Thyroid gland (tissue), 4 donors: ENCODE measurements around the gene ZBED1. TPM values are rescaled to one million over a fixed set of nuclear protein-coding genes. Genes with fewer than 3 reads are reported as not detected.
"Not testable (repeated sequence)": the region's sequence is repeated elsewhere in the genome, so short reads cannot be mapped to it uniquely, and the experiment has no call there.

ENCODE experiments used
- DNase-seq, 2 donors: peaks; one replicate each; pipeline ENCODE4 v3.0.0-alpha.2; 2019
- H3K27ac ChIP-seq, 3 donors: fragments of 200-600 bp; sonication (generic); 1 replicate in 2 of 3; 2 replicates in 1 of 3; pipeline ENCODE4 v1.5.1; 2016 to 2019; ENCODE audit warnings: mild to moderate bottlenecking in 1 of 3, moderate library complexity in 1 of 3
- H3K27me3 ChIP-seq: fragments of 200-600 bp; sonication (generic); one replicate; pipeline ENCODE4 v1.5.1; 2019
- H3K36me3 ChIP-seq, 2 donors: fragments of 200-600 bp; sonication (generic); one replicate each; pipeline ENCODE4 v1.5.1; 2016 to 2019
- H3K4me1 ChIP-seq, 2 donors: fragments of 200-600 bp; sonication (generic); one replicate each; pipeline ENCODE4 v1.5.1; 2017 to 2019
- H3K4me3 ChIP-seq, 3 donors: fragments of 200-600 bp; sonication (generic); replicated peaks in 1 of 3; 1 replicate in 2 of 3; 2 replicates in 1 of 3; pipeline ENCODE4 v1.5.1; 2016; ENCODE audit warnings: mild to moderate bottlenecking in 1 of 3
- H3K9me3 ChIP-seq: fragments of 200-600 bp; sonication (generic); one replicate; pipeline ENCODE4 v1.5.1; 2017
- POLR2A ChIP-seq, 2 donors: fragments of 450-650 bp; IDR thresholded peaks; one replicate each; pipeline ENCODE4 v1.6.1; 2017; ENCODE audit warnings: antibody characterized with exemption in 2 of 2, mild to moderate bottlenecking in 2 of 2, moderate library complexity in 1 of 2
- WGBS, 2 donors: methylation state at CpG; one replicate each; pipeline ENCODE4 v1.1.5; 2017; 5-methylcytosine and 5-hydroxymethylcytosine counted together
- intact Hi-C: fragments of 100-400 bp; cut with DNase I; formaldehyde crosslinking; loops from one replicate; pipeline ENCODE4 v1.15.1; 2023
- total RNA-seq, 4 donors: library from RNA; depleted of rRNA; stranded (reverse); fragments of >200 nt; gene quantifications; one replicate each; pipeline ENCODE4 v1.2.3, GENCODE V29; 2016
- TF ChIP-seq, protein P1 (sequence below), 6 experiments: fragments of 200-600 bp in 3 of 6; fragments of 450-650 bp in 3 of 6; sonication (generic) in 3 of 6; IDR thresholded peaks; one replicate each; pipeline ENCODE4 v1.5.1; 2016 to 2019; ENCODE audit warnings: antibody characterized with exemption in 6 of 6, mild to moderate bottlenecking in 2 of 6, inconsistent platforms in 1 of 6, moderate library complexity in 1 of 6

Gene ZBED1
- total RNA-seq, 4 donors from 2014 or later = 32.4 to 48.6 (median 45.2) TPM

DNA sequence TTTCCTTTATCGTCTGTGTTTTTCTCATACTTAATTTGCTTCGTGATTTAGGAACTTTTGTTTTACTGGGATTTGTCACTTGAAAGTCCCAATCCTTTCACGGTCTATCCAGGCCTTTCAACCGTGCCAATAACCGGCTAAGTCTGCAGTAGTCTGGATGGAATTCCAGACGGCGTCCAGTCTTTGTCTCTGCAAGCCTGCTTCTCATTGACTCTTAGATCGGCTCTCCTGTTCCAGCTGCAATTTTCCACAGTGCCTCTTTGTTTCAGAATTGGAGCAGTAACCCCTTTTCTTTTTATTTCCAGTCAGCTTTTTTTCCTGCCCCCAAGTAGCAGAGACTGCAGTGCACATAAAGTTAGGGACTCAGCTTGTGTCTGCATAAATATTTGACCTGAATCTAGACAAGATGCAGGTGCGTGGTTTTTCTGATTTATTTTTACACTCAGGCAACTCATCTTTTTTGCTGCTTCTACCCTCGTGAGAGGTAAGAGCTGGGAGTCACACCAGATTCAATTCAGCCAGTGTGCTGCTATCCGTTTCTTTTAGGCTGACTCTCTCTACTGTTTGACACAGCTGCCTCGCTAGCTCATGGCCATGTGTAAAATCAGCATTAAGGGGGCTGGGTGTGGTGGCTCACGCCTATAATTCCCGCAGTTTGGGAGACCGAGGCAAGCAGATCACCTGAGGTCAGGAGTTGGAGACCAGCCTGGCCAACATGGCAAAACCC lies 37.4 kb upstream of the ZBED1 start:
- no peaks in the 10 kb centered on the region for H3K9me3 ChIP-seq

DNA sequence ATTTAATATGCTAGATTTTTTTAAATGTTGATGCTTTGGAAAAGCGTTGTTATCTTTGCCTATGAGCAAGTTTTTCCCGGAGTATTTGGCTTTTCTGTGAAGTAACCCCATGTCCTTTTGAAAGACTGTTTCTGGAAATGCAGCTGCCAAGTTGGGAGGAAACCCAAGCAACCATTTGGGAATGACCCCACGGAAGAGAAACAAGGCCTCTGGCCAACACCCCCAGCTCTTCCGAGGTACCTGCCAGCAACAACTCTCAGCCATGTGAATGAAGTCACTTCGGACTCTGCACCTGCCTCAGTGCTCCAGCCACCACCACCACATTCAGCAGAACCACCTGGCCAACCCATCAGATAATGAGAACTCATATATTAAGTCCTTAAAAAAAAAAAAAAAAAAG lies 36.2 kb upstream of the ZBED1 start:
- H3K9me3 ChIP-seq = no peaks in the 10 kb centered on the region
- no peaks in the 10 kb centered on the region for H3K36me3 ChIP-seq
- DNase-seq = no peak
- H3K4me3 ChIP-seq = no peak overlapping the region
- no peaks in the 10 kb centered on the region for H3K4me1 ChIP-seq
- 60 to 81% methylated on average over 5 of the region's 5 CpGs for WGBS, 2 donors
- H3K27me3 ChIP-seq = no peaks in the 10 kb centered on the region
- TF ChIP-seq, protein P1, sequence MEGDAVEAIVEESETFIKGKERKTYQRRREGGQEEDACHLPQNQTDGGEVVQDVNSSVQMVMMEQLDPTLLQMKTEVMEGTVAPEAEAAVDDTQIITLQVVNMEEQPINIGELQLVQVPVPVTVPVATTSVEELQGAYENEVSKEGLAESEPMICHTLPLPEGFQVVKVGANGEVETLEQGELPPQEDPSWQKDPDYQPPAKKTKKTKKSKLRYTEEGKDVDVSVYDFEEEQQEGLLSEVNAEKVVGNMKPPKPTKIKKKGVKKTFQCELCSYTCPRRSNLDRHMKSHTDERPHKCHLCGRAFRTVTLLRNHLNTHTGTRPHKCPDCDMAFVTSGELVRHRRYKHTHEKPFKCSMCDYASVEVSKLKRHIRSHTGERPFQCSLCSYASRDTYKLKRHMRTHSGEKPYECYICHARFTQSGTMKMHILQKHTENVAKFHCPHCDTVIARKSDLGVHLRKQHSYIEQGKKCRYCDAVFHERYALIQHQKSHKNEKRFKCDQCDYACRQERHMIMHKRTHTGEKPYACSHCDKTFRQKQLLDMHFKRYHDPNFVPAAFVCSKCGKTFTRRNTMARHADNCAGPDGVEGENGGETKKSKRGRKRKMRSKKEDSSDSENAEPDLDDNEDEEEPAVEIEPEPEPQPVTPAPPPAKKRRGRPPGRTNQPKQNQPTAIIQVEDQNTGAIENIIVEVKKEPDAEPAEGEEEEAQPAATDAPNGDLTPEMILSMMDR (IDR thresholded peaks at IDR 0.05) = no peak
- no peak for TF ChIP-seq POLR2A (IDR thresholded peaks at IDR 0.05)
- intact Hi-C loops = no loop called here
- no peak overlapping the region for H3K27ac ChIP-seq

More for the DNA sequence above, 37.4 kb upstream of the ZBED1 start:
- Histone ChIP-seq H3K4me3 (no peak overlapping the region), H3K36me3 (no peaks in the 10 kb centered on the region), H3K27me3 (no peaks in the 10 kb centered on the region), H3K27ac (no peak overlapping the region), H3K4me1 (no peaks in the 10 kb centered on the region)
- DNase-seq = no peak
- TF ChIP-seq, protein P1 (IDR thresholded peaks at IDR 0.05) = no peak
- TF ChIP-seq POLR2A (IDR thresholded peaks at IDR 0.05) = no peak
- 53 to 54% methylated on average over 15 of the region's 15 CpGs for WGBS, 2 donors
- intact Hi-C loops = no loop called here

DNA sequence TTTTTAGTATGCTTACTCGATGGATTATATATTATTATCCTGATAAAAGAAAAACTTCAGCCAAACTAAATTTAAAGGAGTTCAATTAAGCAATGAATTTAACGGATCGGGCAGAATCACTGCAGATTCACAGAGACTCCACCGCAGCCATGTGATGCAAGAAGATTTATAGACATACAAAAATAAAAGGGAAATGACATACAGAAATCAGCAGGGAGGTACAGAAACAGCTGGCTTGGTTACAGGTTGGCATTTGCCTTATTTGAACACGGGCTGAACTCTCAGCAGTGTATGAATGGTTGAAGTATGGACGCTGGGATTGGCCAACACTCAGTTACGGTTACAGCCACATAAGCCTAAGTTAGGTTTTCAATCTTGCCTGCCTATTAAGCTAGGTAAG lies 35.4 kb upstream of the ZBED1 start:
- H3K27me3 ChIP-seq = no peaks in the 10 kb centered on the region
- H3K36me3 ChIP-seq = no peaks in the 10 kb centered on the region
- no peaks in the 10 kb centered on the region for H3K4me1 ChIP-seq
- H3K9me3 ChIP-seq = no peaks in the 10 kb centered on the region
- no peak for TF ChIP-seq POLR2A (IDR thresholded peaks at IDR 0.05)
- TF ChIP-seq, protein P1 (IDR thresholded peaks at IDR 0.05) = no peak
- intact Hi-C loops = no loop called here
- DNase-seq = no peak
- 83 to 87% methylated on average over 7 of the region's 7 CpGs for WGBS, 2 donors
- H3K4me3 ChIP-seq = no peak overlapping the region
- no peak overlapping the region for H3K27ac ChIP-seq

DNA sequence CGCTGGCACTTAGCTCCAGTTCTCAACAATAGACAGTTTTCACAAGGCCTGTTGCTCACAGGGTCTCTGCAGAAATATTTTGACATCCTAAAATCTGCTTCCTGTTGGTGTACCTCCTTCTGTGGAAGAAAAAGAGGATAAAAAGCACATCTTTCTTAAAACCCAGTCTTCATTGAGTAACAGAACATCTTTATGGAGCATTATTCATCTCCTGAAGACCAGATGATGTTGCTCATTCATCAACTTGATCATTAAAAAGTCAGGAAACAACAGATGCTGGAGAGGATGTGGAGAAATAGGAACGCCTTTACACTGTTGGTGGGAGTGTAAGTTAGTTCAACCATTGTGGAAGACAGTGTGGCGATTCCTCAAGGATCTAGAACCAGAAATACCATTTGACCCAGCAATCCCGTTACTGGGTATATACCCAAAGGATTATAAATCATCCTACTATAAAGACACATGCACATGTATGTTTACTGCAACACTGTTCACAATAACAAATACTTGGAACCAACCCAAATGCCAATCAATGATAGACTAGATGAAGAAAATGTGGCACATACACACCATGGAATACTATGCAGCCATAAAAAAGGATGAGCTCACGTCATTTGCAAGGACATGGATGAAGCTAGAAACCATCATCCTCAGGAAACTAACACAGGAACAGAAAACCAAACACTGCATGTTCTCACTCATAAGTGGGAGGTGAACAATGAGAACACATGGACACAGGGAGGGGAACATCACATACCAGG lies 33.7 kb upstream of the ZBED1 start:
- DNase-seq, H3K27me3 ChIP-seq, H3K27ac ChIP-seq, intact Hi-C loops, H3K4me3 ChIP-seq, H3K4me1 ChIP-seq, H3K36me3 ChIP-seq, H3K9me3 ChIP-seq: not testable (repeated sequence)
- 70% methylated on average over 5 of the region's 5 CpGs for WGBS, 2 donors

DNA sequence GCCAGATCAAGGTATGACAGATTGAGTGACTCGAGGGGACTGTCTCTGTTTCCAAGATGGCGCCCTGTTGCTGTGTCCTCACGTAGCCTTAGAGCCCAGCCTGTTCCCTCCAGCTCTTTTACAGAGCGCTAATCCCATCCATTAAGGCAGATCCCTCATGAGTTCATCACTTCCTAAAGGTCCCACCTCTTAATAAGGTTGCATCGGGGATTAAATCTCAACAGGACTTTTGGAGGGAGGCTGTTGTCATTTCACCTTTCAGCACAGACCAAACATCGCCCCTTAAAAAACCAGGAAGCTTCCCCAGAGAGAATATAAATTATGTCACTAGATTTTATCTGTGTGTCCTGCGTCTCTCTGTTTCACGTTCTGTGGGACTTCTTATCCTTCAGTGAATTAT lies 32.6 kb upstream of the ZBED1 start:
- Histone ChIP-seq H3K4me3 (no peak overlapping the region), H3K36me3 (no peaks in the 10 kb centered on the region), H3K9me3 (no peaks in the 10 kb centered on the region), H3K4me1 (no peaks in the 10 kb centered on the region), H3K27me3 (no peaks in the 10 kb centered on the region), H3K27ac (no peak overlapping the region)
- WGBS, 2 donors = 72 to 75% methylated on average over 8 of the region's 8 CpGs
- DNase-seq = no peak
- intact Hi-C loops = no loop called here
- TF ChIP-seq, protein P1 (IDR thresholded peaks at IDR 0.05) = no peak
- TF ChIP-seq POLR2A (IDR thresholded peaks at IDR 0.05) = no peak
